ENCODE results near the gene HIP1.

DNA sequence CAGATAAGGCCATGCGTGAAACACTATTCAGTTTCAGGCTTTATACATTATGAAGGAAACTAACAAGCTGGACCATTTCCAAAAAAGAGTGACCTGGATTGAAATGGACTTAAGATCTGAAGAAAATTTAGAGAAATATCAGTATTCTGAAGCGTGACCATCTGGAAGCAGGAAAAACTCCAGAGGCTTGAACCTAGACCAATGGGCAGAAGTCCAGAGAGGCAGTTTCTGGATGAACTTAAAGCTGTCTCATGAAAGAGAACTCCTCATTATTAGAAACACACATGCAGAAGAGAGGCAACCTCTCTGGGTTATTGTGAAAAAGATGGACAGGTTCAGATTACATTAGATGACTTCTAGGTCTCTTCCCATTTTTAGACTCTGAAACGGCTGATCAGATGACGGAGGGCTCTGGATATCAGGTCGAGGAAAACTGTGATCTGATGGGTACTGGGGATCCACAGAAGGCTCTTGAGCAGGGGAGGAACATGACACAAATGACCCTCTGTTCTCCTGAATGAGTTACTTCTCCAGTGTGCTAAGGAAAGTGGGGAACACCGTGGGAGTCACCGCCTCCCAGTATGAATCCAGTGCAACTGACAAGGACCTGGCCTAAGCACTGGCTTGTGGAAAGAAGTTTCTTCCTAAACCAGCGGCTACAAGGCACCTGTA lies 130.2 kb downstream of the HIP1 start:
- TF ChIP-seq POLR2A (IDR thresholded peaks at IDR 0.05) (no peak), CTCF (IDR thresholded peaks at IDR 0.05) (no peak), POLR2AphosphoS5 (IDR thresholded peaks at IDR 0.05; ENCODE audit: insufficient read depth in 1 of 2, low read depth in 1 of 2) (no peak)
